HepG2 (cell line): ENCODE data around the gene DRC7. TPM values are rescaled to one million over a fixed set of nuclear protein-coding genes. Genes with fewer than 3 reads are reported as not detected.

Experiments used
- ASH2L ChIP-seq: fragments of 300-600, 200-600 bp; sonication (generic); IDR thresholded peaks from 2 replicates; pipeline ENCODE4 v1.7.0; 2017; ENCODE audit warnings: low read depth, mild to moderate bottlenecking, moderate library complexity, mixed read lengths, low read length; ENCODE audit not compliant: insufficient read length
- ERF ChIP-seq: IDR thresholded peaks from 2 replicates; pipeline ENCODE4 v1.6.1; 2018; ENCODE audit warnings: missing biosample characterization, missing genetic modification reagents
- FOXJ3 ChIP-seq: sonication (generic); formaldehyde crosslinking; IDR thresholded peaks from 2 replicates; pipeline ENCODE4 v1.4.0; 2020; ENCODE audit warnings: missing genetic modification reagents, mild to moderate bottlenecking, borderline replicate concordance
- FOXK2 ChIP-seq: fragments of 450-650 bp; IDR thresholded peaks from 2 replicates; pipeline ENCODE4 v1.6.1; 2016
- GFI1 ChIP-seq: sonication (generic); formaldehyde crosslinking; IDR thresholded peaks from 2 replicates; pipeline ENCODE4 v1.5.0; 2020; ENCODE audit warnings: missing genetic modification reagents, mild to moderate bottlenecking, borderline replicate concordance
- JUN ChIP-seq: sonication (generic); formaldehyde crosslinking; IDR thresholded peaks from 2 replicates; pipeline ENCODE4 v1.4.0; 2020; ENCODE audit warnings: mild to moderate bottlenecking, missing genetic modification reagents
- KAT2B ChIP-seq: fragments of 150-350 bp; IDR thresholded peaks from 2 replicates; pipeline ENCODE4 v1.6.1; 2014; ENCODE audit warnings: low read depth, low read length, borderline replicate concordance
- KDM6A ChIP-seq: IDR thresholded peaks from 2 replicates; pipeline ENCODE4 v1.6.1; 2016; ENCODE audit warnings: low read depth
- MED8 ChIP-seq: sonication (generic); formaldehyde crosslinking; IDR thresholded peaks from 2 replicates; pipeline ENCODE4 v1.8.1; 2023; ENCODE audit warnings: mild to moderate bottlenecking, missing genetic modification reagents; ENCODE audit not compliant: insufficient replicate concordance
- NFIC ChIP-seq: IDR thresholded peaks from 2 replicates; pipeline ENCODE4 v1.6.1; 2012; ENCODE audit warnings: mild to moderate bottlenecking, low read length, inconsistent platforms
- NR2F2 ChIP-seq: IDR thresholded peaks from 2 replicates; pipeline ENCODE4 v1.6.1; 2012; ENCODE audit warnings: low read depth, inconsistent platforms, borderline replicate concordance
- PPARG ChIP-seq: conservative IDR thresholded peaks from 2 replicates; pipeline ENCODE4 v1.6.1; 2016; ENCODE audit warnings: missing biosample characterization, missing genetic modification reagents
- SAP130 ChIP-seq: IDR thresholded peaks from 2 replicates; pipeline ENCODE4 v1.6.1; 2016; ENCODE audit warnings: low read depth
- SPEN ChIP-seq: sonication (generic); formaldehyde crosslinking; IDR thresholded peaks from 2 replicates; pipeline ENCODE4 v1.5.1; 2020; ENCODE audit warnings: low read depth, mild to moderate bottlenecking, missing genetic modification reagents
- SRSF4 ChIP-seq: fragments of 200-400 bp; formaldehyde crosslinking; IDR thresholded peaks from one replicate; pipeline ENCODE4 v1.6.1; 2018; ENCODE audit warnings: mild to moderate bottlenecking, low read depth, low read length, moderate library complexity; ENCODE audit not compliant: poor library complexity, severe bottlenecking
- ZHX1 ChIP-seq: sonication (generic); formaldehyde crosslinking; IDR thresholded peaks from 2 replicates; pipeline ENCODE4 v1.8.1; 2022; ENCODE audit warnings: low read depth, mild to moderate bottlenecking, missing genetic modification reagents
- ZNF230 ChIP-seq: sonication (generic); formaldehyde crosslinking; IDR thresholded peaks from 2 replicates; pipeline ENCODE4 v1.4.0; 2020; ENCODE audit warnings: mild to moderate bottlenecking, missing genetic modification reagents
- ZNF256 ChIP-seq: sonication (generic); formaldehyde crosslinking; conservative IDR thresholded peaks from 2 replicates; pipeline ENCODE4 v1.4.0; 2020; ENCODE audit warnings: missing genetic modification reagents
- ZNF512B ChIP-seq: sonication (generic); formaldehyde crosslinking; IDR thresholded peaks from 2 replicates; pipeline ENCODE4 v1.5.1; 2020; ENCODE audit warnings: missing genetic modification reagents, mild to moderate bottlenecking, borderline replicate concordance
- ZNF616 ChIP-seq: sonication (generic); formaldehyde crosslinking; IDR thresholded peaks from 2 replicates; pipeline ENCODE4 v1.5.0; 2020; ENCODE audit warnings: low read depth, mild to moderate bottlenecking, missing genetic modification reagents
- ZNF619 ChIP-seq: sonication (generic); formaldehyde crosslinking; IDR thresholded peaks from 2 replicates; pipeline ENCODE4 v1.4.0; 2020; ENCODE audit warnings: mild to moderate bottlenecking, missing genetic modification reagents
- ZNF800 ChIP-seq: sonication (generic); formaldehyde crosslinking; IDR thresholded peaks from 2 replicates; pipeline ENCODE4 v1.4.0; 2020; ENCODE audit warnings: missing genetic modification reagents
- polyA plus RNA-seq, 8 experiments: library from polyadenylated mRNA; depleted of rRNA in 3 of 8; stranded (reverse) in 7 of 8; unstranded in 1 of 8; fragments of >200 nt; fragmentation: Illumina TruSeq in 4 of 8; extraction: Trizol in 4 of 8; gene quantifications; 2 replicates each; pipeline versions ENCODE4 v1.2.1 to v1.2.3, GENCODE V29; 2011 to 2016; ENCODE audit warnings: low read depth in 4 of 8, missing spikeins in 1 of 8, mixed read lengths in 1 of 8; ENCODE audit not compliant: insufficient read depth in 1 of 8
- total RNA-seq, 5 experiments: library from RNA; depleted of rRNA; stranded (reverse); fragments of >200 nt; fragmentation: Illumina TruSeq; extraction: Trizol; gene quantifications; 2 replicates each; pipeline ENCODE4 v1.2.3, GENCODE V29; 2016; ENCODE audit warnings: low read depth in 1 of 5

DRC7 gene
- total and polyA plus RNA-seq, 2 of the 13 experiments (the other 11 are each of a cell fraction or from before 2014, with no cell fraction given) = 2.7 to 3.4 TPM

- TF ChIP-seq FOXJ3 (CRISPR knock-in tag) = peak; percentile 45; the same call in 1 of the 2 replicates
- no peak for TF ChIP-seq ZNF256 (CRISPR knock-in tag)
- TF ChIP-seq SRSF4 = no peak
- TF ChIP-seq KAT2B = no peak
- TF ChIP-seq ZNF230 (CRISPR knock-in tag) = peak; percentile 85
- 0 out of 2 replicates have a peak, but pooled peaks have one; percentile 50 for TF ChIP-seq PPARG (CRISPR knock-in tag)
- TF ChIP-seq ZHX1 (CRISPR knock-in tag) = peak; percentile 43; the same call in 1 of the 2 replicates
- peak; percentile 42; the same call in 1 of the 2 replicates for TF ChIP-seq SPEN (CRISPR knock-in tag)
- TF ChIP-seq ZNF512B (CRISPR knock-in tag) = no peak
- no peak for TF ChIP-seq GFI1 (CRISPR knock-in tag)
- TF ChIP-seq ZNF800 = no peak
- peak; percentile 70 for TF ChIP-seq SAP130 (CRISPR knock-in tag)
- 0 out of 2 replicates have a peak, but pooled peaks have one; percentile 48 for TF ChIP-seq ZNF616 (CRISPR knock-in tag)
- peak; percentile 35; the same call in 1 of the 2 replicates for TF ChIP-seq FOXK2
- TF ChIP-seq JUN = peak; percentile 41; the same call in 1 of the 2 replicates
- TF ChIP-seq NR2F2 = 0 out of 2 replicates have a peak, but pooled peaks have one; percentile 14
- peak; percentile 55; the same call in 1 of the 2 replicates for TF ChIP-seq ERF (CRISPR knock-in tag)
- no peak for TF ChIP-seq MED8 (CRISPR knock-in tag)
- TF ChIP-seq NFIC = peak; percentile 26; the same call in 1 of the 2 replicates
- TF ChIP-seq ASH2L = peak; percentile 91
- TF ChIP-seq ZNF619 (CRISPR knock-in tag) = 0 out of 2 replicates have a peak, but pooled peaks have one; percentile 78
- peak; percentile 70; the same call in 1 of the 2 replicates for TF ChIP-seq KDM6A (CRISPR knock-in tag)
These were observed 9.7 kb downstream of the DRC7 start (continued) for GRCh38 chr16:57704011-57704904.
